Astrocyte (in vitro differentiated cells and primary cell): ENCODE measurements around the gene PLEKHB2.

ENCODE experiments used
- EZH2 ChIP-seq: IDR thresholded peaks from 2 replicates; pipeline ENCODE4 v1.6.1; 2012; ENCODE audit warnings: mild to moderate bottlenecking, low read length, inconsistent platforms; ENCODE audit not compliant: insufficient read depth
- TF ChIP-seq, protein P1 (sequence below): IDR thresholded peaks from 2 replicates; pipeline ENCODE4 v1.5.1; 2011; ENCODE audit warnings: low read depth, mild to moderate bottlenecking, inconsistent platforms, low read length, moderate library complexity; ENCODE audit not compliant: insufficient read depth

GRCh38 chr2:131156452-131157149 is 51.5 kb downstream of the PLEKHB2 start:
- TF ChIP-seq, protein P1, sequence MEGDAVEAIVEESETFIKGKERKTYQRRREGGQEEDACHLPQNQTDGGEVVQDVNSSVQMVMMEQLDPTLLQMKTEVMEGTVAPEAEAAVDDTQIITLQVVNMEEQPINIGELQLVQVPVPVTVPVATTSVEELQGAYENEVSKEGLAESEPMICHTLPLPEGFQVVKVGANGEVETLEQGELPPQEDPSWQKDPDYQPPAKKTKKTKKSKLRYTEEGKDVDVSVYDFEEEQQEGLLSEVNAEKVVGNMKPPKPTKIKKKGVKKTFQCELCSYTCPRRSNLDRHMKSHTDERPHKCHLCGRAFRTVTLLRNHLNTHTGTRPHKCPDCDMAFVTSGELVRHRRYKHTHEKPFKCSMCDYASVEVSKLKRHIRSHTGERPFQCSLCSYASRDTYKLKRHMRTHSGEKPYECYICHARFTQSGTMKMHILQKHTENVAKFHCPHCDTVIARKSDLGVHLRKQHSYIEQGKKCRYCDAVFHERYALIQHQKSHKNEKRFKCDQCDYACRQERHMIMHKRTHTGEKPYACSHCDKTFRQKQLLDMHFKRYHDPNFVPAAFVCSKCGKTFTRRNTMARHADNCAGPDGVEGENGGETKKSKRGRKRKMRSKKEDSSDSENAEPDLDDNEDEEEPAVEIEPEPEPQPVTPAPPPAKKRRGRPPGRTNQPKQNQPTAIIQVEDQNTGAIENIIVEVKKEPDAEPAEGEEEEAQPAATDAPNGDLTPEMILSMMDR: no peak
- TF ChIP-seq EZH2: no peak
